Vagina (tissue), 2 donors: ENCODE data around the gene HSF5.

Source experiments
- CTCF ChIP-seq, 3 experiments: fragments of 450-650 bp in 2 of 3; fragments of 200-600 bp in 1 of 3; sonication (generic) in 1 of 3; IDR thresholded peaks; one replicate each; pipeline ENCODE4 v1.5.1; 2017 to 2019; ENCODE audit warnings: antibody characterized with exemption in 3 of 3, mild to moderate bottlenecking in 2 of 3, moderate library complexity in 2 of 3
- POLR2AphosphoS5 ChIP-seq, 2 donors: sonication (generic); formaldehyde crosslinking; IDR thresholded peaks; one replicate each; pipeline ENCODE4 v1.9.0; 2017; ENCODE audit warnings: antibody characterized with exemption in 2 of 2, mild to moderate bottlenecking in 2 of 2, low read depth in 1 of 2; ENCODE audit not compliant: insufficient read depth in 1 of 2

- TF ChIP-seq POLR2AphosphoS5 (IDR thresholded peaks at IDR 0.05; ENCODE audit: insufficient read depth in 1 of 2, low read depth in 1 of 2) (no peak), CTCF (IDR thresholded peaks at IDR 0.05) (no peak)
These were observed 88.2 kb downstream of the HSF5 start for GRCh38 chr17:58399974-58400373.
